ENCODE data around the gene CPED1. TPM values are rescaled to one million over a fixed set of nuclear protein-coding genes. Genes with fewer than 3 reads are reported as not detected.

The CPED1 gene
- total RNA-seq, 1 experiment from 2014 or later: not detected

Other genes starting within 250 kb of the CPED1 start
- 45.3 and 46.5 TPM in 2 replicates for gene TSPAN12, start 130.6 kb upstream of the CPED1 start, total RNA-seq (2014; rRNA removed; shearing (Covaris generic); ENCODE audit: low replicate concordance)
- gene ING3, start 37.9 kb upstream of the CPED1 start, total RNA-seq (2014; rRNA removed; shearing (Covaris generic); ENCODE audit: low replicate concordance): 12.5 and 13.2 TPM in 2 replicates

Data from Caki2 (cell line).